Mesothelial cell of epicardium (in vitro differentiated cells): Measurements from ENCODE around the gene SNPH. TPM values are rescaled to one million over a fixed set of nuclear protein-coding genes. Genes with fewer than 3 reads are reported as not detected.

Experiments used
- DNase-seq, 2 experiments: peaks; one replicate each; pipeline ENCODE4 v3.0.0; 2021; ENCODE audit warnings: low spot score in 2 of 2; ENCODE audit not compliant: unreplicated experiment in 2 of 2
- H3K27ac Mint-ChIP-seq: 2 replicates; pipeline ENCODE4 v1.8.0; 2021; ENCODE audit warnings: mixed read lengths
- H3K27me3 Mint-ChIP-seq: 2 replicates; pipeline ENCODE4 v1.8.0; 2021; ENCODE audit warnings: low read depth, mixed read lengths
- H3K36me3 Mint-ChIP-seq: 2 replicates; pipeline ENCODE4 v1.8.0; 2021; ENCODE audit warnings: mixed read lengths
- H3K4me1 Mint-ChIP-seq: 2 replicates; pipeline ENCODE4 v1.8.0; 2021; ENCODE audit warnings: mixed read lengths
- H3K4me3 Mint-ChIP-seq: 2 replicates; pipeline ENCODE4 v1.8.0; 2021; ENCODE audit warnings: mild to moderate bottlenecking, moderate library complexity, mixed read lengths
- H3K9me3 Mint-ChIP-seq: 2 replicates; pipeline ENCODE4 v1.8.0; 2021; ENCODE audit warnings: mixed read lengths
- total RNA-seq: library from RNA; stranded (reverse); gene quantifications from 3 replicates; pipeline ENCODE4 v1.2.1, GENCODE V29; 2021
- TF ChIP-seq, protein P1 (sequence below): fragments of 200-600 bp; sonication (generic); IDR thresholded peaks from one replicate; pipeline ENCODE4 v1.5.0; 2021; ENCODE audit warnings: antibody characterized with exemption; ENCODE audit not compliant: unreplicated experiment

Gene SNPH
- total RNA-seq, 1 donor from 2014 or later: 3.4 TPM

DNA sequence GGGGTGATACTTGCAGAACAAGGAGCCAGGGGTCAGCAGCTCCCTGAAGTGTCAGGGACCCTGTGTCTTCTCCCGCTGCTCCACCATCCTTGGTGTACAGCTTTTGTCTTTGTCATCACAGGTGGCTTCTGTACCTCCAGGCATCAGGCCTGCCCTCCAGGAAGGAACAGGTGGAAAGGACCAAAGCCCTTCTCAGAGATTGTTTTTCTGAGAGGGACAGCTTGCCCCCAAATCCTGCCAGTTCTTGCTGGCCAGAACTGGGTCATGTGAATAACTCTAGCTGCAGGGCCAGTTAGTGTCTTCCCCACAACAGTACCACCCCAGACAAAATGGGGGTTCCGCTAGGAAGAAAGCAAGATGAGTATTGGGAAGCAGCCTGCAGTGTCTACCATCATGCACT, 31.4 kb downstream of the SNPH start:
- no peak for DNase-seq
- TF ChIP-seq, protein P1, sequence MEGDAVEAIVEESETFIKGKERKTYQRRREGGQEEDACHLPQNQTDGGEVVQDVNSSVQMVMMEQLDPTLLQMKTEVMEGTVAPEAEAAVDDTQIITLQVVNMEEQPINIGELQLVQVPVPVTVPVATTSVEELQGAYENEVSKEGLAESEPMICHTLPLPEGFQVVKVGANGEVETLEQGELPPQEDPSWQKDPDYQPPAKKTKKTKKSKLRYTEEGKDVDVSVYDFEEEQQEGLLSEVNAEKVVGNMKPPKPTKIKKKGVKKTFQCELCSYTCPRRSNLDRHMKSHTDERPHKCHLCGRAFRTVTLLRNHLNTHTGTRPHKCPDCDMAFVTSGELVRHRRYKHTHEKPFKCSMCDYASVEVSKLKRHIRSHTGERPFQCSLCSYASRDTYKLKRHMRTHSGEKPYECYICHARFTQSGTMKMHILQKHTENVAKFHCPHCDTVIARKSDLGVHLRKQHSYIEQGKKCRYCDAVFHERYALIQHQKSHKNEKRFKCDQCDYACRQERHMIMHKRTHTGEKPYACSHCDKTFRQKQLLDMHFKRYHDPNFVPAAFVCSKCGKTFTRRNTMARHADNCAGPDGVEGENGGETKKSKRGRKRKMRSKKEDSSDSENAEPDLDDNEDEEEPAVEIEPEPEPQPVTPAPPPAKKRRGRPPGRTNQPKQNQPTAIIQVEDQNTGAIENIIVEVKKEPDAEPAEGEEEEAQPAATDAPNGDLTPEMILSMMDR: no peak
- Mint-ChIP-seq H3K9me3 (no peaks in the 10 kb centered on the region), H3K36me3 (no peaks in the 10 kb centered on the region), H3K27ac (no peak overlapping the region), H3K4me1 (no peaks in the 10 kb centered on the region), H3K27me3 (no peaks in the 10 kb centered on the region), H3K4me3 (no peak overlapping the region)

DNA sequence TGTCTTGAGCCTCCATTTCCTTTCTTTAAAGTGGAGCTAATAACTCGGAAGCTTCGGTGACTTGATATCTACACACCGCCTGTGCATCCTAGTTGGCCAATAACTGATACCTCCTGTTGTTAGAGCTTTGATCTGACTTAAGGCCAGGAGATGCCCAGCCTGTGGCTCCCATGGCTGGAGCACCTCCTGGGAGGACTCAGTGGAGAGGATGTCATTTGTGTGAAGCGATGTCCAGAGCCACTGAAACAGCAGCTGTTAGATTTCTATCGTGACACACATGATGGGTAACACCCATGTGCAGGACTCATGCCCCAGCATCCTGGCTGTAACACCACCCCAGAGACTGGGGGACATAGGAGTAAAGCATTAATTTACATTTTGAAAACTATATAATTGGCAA, 32.1 kb downstream of the SNPH start:
- no peaks in the 10 kb centered on the region for H3K4me1 Mint-ChIP-seq
- DNase-seq: no peak
- no peak overlapping the region for H3K4me3 Mint-ChIP-seq
- no peaks in the 10 kb centered on the region for H3K36me3 Mint-ChIP-seq
- H3K27ac Mint-ChIP-seq: no peak overlapping the region
- TF ChIP-seq, protein P1: no peak
- H3K9me3 Mint-ChIP-seq: no peaks in the 10 kb centered on the region
- no peaks in the 10 kb centered on the region for H3K27me3 Mint-ChIP-seq

DNA sequence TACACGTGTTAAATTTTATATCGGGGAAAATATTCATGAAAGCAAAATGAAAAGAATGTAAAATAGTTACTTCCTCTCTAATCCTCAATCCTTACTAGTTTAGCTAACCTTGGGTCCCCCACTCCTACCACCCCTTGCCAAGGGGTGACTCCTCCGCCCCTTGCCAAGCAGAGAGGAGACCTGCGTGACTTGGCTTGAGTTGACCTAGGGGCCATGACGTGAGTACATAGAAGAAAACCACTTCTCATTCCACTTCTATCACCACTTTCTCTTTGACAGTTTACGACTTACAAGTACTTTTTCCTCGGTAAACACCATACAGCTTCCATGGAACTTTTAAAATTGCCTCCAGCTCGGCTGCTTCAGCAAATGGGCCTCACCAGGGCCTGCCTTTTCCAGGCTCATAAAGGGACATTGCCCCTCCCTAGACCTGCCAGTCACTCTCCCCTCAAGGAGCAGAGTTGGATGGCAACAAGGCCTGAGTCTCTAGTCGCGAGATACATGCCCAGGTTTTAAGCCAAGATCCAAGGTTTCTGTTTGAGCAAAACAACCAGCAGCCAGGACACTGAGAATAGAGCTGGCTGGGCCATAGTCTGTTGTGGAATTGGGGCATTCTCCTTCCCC, 32.9 kb downstream of the SNPH start:
- TF ChIP-seq, protein P1: no peak
- H3K36me3 Mint-ChIP-seq: no peaks in the 10 kb centered on the region
- H3K27me3 Mint-ChIP-seq: no peaks in the 10 kb centered on the region
- no peaks in the 10 kb centered on the region for H3K4me1 Mint-ChIP-seq
- H3K27ac Mint-ChIP-seq: no peak overlapping the region
- H3K9me3 Mint-ChIP-seq: no peaks in the 10 kb centered on the region
- H3K4me3 Mint-ChIP-seq: no peak overlapping the region
- DNase-seq: no peak

DNA sequence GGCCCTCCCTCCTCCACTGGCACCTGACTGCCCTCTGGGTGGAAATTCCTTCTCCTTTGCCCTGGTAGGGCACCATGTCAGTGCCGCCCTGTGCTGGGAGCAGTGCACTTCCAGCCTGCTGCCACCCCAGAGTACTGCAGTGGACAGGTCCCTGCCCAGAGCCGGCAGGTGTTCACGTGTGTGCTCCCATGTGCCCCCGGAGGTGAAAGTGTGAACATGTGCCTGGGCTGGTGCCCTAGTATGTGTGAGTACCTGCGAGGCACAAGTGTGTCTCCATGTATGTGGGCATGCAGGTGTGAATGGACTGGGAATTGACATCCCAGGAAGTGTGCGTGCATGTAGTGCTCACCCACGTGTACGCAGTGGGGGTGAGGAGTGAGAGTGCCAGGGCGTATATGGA, 33.4 kb downstream of the SNPH start:
- no peaks in the 10 kb centered on the region for H3K36me3 Mint-ChIP-seq
- H3K27me3 Mint-ChIP-seq: no peaks in the 10 kb centered on the region
- no peak overlapping the region for H3K4me3 Mint-ChIP-seq
- no peaks in the 10 kb centered on the region for H3K4me1 Mint-ChIP-seq
- DNase-seq: no peak
- TF ChIP-seq, protein P1: no peak
- no peaks in the 10 kb centered on the region for H3K9me3 Mint-ChIP-seq
- no peak overlapping the region for H3K27ac Mint-ChIP-seq

DNA sequence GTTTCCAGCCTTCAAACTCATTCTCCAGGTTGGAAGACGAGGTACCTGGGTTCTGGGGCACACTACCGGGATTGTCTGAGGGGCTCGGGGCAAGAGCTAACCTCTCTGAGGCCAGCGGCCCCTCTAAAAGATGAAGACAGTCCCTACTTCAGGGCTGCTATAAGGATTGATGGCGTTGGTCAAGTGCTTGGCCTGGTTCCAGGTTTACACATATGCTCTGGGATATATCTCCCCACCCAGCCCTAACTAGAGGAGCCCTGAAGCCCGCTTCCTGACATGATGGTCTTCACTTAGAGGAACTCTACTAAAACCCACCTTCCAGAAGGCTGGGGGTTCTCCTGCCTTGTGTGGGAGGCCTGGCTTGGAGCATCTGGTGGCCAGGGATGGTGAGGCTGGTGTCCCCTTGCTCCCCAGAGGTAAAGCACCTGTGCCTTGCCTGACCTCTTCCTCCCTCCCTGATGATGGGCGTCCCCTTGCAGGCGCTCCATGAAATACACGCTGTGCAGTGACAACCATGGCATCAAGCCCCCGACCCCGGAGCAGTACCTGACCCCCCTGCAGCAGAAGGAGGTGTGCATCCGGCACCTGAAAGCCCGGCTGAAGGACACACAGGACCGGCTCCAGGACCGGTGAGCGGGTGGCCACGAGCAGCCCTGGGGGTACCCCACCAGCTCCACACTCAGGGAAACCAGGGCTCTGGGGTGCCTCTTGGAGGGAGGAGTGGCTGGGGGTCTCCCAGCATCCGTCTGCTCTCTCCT, 34.2 kb downstream of the SNPH start:
- no peak overlapping the region for H3K27ac Mint-ChIP-seq
- no peak overlapping the region for H3K4me3 Mint-ChIP-seq
- H3K27me3 Mint-ChIP-seq: no peaks in the 10 kb centered on the region
- no peaks in the 10 kb centered on the region for H3K36me3 Mint-ChIP-seq
- no peak for DNase-seq
- no peaks in the 10 kb centered on the region for H3K4me1 Mint-ChIP-seq
- TF ChIP-seq, protein P1: no peak
- no peaks in the 10 kb centered on the region for H3K9me3 Mint-ChIP-seq
